ENCODE measurements around the gene C13orf46.

DNA sequence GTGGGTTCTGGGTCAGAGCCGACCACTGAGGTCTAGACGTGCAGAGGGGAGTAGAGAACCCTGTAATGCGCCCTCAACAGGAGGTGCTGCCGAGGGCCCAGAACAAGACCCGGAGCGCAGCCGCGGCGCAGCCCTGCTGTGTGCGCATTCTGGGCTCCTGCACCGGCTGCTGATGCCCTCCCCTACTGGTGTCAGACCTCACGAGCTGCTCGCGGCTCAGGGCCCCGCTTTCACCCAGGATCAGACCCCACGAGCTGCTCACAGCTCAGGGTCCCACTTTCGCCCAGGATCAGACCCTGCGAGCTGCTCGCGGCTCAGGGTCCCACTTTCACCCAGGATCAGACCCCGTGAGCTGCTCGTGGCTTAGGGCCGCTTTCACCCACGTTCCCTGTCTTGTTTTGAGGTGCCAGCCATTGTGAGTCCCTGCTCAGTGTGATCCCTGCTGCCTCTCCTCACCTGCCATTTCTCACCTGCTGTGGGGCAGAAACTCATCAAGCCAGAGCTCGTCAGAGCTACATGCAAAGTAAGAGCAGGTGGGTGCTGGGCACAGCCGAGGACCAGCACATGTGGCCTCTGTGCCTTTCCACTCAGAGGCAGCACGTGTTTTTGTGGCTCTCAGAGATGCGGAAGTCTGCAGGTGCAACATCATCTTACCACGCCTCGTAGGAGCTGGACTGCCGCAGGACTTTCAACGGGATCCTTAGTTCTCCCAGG, 47.0 kb upstream of the C13orf46 start:
- TF ChIP-seq, protein P1, sequence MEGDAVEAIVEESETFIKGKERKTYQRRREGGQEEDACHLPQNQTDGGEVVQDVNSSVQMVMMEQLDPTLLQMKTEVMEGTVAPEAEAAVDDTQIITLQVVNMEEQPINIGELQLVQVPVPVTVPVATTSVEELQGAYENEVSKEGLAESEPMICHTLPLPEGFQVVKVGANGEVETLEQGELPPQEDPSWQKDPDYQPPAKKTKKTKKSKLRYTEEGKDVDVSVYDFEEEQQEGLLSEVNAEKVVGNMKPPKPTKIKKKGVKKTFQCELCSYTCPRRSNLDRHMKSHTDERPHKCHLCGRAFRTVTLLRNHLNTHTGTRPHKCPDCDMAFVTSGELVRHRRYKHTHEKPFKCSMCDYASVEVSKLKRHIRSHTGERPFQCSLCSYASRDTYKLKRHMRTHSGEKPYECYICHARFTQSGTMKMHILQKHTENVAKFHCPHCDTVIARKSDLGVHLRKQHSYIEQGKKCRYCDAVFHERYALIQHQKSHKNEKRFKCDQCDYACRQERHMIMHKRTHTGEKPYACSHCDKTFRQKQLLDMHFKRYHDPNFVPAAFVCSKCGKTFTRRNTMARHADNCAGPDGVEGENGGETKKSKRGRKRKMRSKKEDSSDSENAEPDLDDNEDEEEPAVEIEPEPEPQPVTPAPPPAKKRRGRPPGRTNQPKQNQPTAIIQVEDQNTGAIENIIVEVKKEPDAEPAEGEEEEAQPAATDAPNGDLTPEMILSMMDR (conservative IDR thresholded peaks at IDR 0.05; ENCODE audit: low read length) = no peak
- no peak for TF ChIP-seq EZH2phosphoT487 (IDR thresholded peaks at IDR 0.05; ENCODE audit: borderline replicate concordance, low read depth, low read length)

All from OCI-LY7 (cell line).